Dermis blood vessel endothelial cell (primary cell): ENCODE measurements around the gene LNX2. TPM values are rescaled to one million over a fixed set of nuclear protein-coding genes. Genes with fewer than 3 reads are reported as not detected.

Experiments
- DNase-seq: peaks from one replicate; pipeline ENCODE4 v3.0.0; 2010
- total RNA-seq: library from RNA; depleted of rRNA; stranded (reverse); fragments of >200 nt; gene quantifications from 2 replicates; pipeline ENCODE4 v1.2.3, GENCODE V29; 2014

LNX2 gene
- 12.4 and 12.8 TPM in 2 replicates for total RNA-seq

DNA sequence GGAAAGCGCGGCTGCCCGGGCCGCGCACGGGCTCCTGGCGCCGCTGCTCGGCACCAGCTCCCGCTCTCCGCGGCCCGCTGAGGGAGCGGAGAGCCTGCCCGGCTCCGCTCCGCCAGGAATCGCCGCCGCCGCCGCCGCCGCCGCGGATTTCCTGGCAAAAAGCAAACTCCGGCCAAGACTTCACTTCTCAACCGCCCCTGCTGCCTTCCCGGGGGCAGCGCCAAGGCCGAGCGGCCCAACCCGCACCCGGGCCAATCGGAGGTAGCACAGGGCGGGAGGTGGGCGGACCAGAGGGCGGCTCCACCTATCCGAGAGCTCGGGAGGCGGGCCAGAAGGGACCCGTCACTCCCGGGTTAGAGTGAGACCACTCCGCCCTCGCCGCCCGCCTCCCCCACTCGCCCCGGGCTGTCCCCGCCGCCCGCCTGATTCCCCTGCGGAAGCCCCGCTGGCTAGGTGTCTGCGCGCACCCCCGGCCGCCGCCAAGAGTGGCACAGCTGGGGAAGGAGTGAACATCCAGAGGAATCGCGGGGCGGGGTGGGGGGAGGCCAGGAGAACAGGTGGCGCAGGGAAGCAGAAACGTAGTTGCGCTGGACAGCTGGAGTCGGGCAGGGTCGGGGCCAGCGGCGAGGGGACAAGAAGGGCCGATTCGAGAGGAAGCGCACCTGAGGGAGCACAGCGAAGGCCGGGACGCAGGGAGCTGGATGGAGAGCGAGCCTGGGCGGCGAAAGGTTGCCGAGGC is at the start of gene LNX2:
LNX2 (minus strand) TSS at position 153 of the 739 bp plus-strand sequence. CDS start 38,826 bp downstream, outside the sequence.
- DNase-seq = peak; percentile 97

- no peak for DNase-seq
Measured at GRCh38 chr13:27667946-27668345, 47.6 kb upstream of the LNX2 start.

- no peak for DNase-seq
Measured at GRCh38 chr13:27666951-27667350, 46.6 kb upstream of the LNX2 start.

DNA sequence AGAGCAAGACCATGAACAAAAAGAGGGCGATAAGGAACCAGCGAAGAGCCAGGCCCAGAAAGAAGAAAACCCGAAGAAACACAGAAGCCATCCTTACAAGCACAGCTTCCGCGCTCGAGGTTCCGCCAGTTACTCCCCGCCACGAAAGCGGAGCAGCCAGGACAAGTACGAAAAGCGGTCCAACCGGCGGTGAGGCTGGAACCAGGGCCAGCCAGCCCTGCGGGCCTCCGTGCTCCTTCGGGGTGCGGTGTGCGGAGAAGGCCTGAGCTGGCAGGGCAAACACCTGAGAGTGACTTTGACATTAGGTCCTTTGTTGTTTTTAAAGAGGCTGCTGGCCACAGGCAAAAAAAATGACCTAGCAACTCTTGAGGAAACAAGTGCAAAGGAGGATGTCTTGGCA is 45.4 kb upstream of the LNX2 start:
- DNase-seq = no peak

GRCh38 chr13:27665333-27665732 is 45.0 kb upstream of the LNX2 start:
- DNase-seq = peak; percentile 3

DNA sequence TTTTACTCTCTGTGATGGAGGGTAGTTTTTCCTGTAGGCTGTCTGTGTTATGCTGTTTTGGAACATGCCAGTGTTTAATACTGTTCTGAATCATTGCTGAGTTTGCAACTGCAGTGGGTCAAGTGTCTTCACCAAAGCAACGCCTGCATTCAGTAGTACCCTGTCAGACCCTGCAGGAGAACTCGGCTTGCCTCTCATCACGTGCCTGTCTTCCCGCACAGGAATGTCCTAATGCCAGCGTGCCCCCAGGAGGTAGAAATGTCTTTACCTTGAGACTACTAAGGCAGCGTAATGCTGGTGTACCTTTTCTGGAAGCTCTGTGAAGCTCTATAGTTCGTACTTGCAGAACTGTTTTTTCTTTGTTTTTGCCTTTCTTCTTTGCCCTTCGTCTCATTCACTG is 43.6 kb upstream of the LNX2 start:
- no peak for DNase-seq

DNA sequence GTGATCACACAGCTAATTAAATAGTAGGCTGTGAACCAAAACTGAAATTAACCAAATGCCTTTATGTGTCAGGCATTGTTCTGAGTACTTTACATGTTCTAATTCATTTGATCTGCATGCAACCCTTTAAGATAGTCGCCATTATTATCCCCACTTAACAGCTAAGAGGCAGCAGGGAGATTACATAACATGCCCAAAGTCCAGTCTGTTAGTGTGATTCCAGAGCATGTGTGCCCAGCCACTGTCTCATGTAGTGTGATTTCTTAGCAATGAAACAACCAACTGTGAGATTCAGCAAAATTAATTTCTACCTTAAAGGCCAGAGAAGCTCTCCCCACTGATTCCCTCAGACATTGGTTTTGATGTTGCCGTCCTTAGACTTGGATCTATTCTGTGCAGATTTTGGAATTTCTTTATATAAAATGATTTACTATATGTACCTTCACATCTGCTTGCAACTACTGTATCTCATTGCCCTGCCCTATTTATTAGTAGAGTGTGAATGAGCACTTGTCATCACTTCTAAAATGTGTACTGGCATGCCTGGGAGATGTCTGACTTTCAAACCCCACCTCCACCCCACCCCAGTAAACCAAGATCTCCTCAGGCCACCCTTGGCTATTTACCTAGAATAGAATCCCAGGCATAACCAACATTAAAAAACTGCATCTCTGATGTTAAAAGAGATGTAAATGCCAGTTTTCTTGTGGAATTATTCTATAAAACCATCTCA is 42.6 kb upstream of the LNX2 start:
- no peak for DNase-seq

- no peak for DNase-seq
Measured at GRCh38 chr13:27661017-27661416, 40.7 kb upstream of the LNX2 start.

- DNase-seq = no peak
Measured at GRCh38 chr13:27660511-27660910, 40.2 kb upstream of the LNX2 start.

DNA sequence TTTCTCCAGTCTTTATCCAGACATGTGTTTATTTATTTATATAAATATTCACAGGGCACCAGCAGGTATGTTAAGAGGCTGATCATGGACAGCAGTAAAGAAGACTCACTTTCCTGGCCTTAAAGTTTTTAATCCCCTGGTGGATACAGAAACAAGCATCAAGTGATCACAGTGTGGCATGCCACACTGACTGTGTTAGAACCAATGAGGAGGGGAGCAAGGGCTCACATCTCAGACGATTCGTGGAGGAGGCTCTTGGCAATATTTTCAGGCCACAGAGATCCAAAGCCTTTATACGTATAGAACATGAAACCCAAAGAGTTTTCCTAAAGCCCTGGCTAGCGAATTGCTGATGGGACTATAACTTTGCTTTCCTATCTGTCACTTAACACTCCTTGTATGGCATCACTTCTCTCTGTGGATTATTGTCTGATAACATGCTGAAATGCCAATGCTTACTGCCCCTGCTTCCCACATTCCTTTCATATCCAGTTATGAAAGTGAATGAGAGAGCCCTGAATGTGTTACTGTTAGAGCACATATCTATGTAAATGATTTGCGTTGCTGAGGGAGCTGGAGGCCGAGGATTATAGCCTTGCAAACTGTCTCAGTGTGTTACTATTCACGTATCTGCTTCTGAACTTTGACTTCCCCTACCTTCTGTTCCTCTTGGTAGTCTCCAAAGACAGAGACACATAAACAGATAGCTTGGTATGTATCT is 39.0 kb upstream of the LNX2 start:
- no peak for DNase-seq

DNA sequence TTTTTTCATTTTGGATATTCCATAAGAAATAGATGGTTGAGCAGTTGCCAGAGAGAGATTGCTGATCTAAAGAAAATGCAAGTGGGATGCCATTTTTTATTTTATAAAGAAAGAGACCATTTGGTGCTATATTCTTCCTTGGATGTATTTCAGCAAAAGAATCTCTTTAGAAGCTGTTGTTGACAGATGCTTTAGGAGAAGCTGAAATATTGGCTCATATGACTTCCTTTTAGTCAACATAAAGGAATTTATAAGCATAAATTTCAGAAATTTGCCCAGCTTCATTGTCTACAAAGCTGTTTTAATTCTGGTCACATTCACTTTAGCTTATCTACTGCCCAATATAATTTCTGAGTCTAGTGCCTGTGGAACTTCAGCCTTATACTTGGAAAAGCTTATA is 38.2 kb upstream of the LNX2 start:
- DNase-seq = peak; percentile 36

DNA sequence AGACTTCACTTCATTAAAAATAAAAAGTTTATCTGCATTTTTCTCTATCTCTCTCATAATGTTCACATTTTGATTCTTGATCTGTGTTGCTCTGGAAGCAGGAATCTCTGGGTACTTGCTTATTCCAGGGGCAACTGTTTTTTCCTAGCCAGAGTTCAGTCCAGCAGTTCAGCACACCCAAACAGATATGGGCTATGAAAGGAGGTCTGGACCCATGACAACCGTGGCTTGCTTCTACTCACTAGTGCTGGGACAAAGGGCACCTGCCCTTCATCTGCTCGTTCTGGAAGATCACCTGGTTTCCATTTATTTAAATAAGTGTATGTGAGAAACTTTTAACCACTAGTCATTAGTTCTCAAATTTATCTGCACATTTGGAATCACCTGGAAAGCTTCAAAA is 37.4 kb upstream of the LNX2 start:
- DNase-seq = no peak

DNA sequence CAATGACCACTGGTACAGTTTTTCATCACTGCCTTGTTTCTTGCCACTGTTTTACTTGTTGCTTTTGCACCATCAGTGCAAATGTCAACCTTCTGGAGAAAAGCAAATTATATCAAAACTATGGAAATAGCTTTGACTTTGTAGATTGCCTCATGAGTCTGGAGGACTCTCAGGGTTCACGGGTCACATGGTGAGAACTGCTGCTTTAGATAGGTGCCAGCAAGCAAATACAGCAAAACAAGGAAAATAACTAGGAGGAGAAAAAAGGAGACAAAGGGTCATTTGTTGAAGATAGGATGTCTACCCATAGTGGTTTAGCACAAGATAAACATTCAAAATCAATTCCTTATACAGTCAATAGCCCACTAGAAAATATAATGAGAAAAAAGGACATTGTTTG is 34.5 kb upstream of the LNX2 start:
- no peak for DNase-seq

DNA sequence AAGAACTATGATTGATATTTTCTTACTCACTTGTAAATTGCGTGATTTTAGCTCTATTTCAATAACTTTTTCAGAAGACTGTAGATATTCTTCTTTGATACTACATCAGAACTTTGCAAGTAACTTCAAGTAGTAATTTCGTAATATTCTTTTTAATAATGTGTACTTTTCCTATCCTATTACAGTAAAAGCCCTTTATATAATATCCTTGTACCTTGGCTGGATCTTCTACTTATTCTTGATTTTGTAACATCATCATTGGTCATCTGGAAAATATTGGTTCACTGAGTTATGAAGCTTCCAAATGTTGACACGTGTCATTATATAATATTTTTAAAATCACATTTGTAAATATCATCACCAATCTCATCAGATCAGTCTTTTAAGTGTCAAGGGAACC is 33.7 kb upstream of the LNX2 start:
- DNase-seq = no peak

GRCh38 chr13:27650312-27650711 is 30.0 kb upstream of the LNX2 start:
- DNase-seq = no peak

GRCh38 chr13:27644302-27644701 is 24.0 kb upstream of the LNX2 start:
- DNase-seq = peak; percentile 41

- DNase-seq = no peak
Measured at GRCh38 chr13:27643334-27644132, 23.2 kb upstream of the LNX2 start.

GRCh38 chr13:27641711-27642502 is 21.6 kb upstream of the LNX2 start:
- DNase-seq = no peak

DNA sequence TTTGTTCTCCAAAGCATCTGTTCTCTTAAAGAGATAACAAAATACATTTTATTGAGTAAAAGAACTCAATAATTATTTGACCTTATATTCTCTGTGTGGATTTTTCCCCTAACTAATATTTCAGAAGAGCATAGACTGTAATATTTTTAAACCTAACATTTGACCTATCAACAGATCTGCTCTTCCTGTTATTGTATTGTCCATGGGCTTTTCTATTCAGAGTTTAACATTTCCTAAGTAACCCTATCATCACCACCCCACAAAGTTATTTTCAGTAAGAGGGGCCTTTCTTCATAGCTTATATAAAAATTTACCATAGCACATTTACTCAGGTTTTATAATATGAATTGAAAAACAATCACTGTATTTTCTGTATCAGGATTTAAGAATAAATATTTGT is 18.9 kb upstream of the LNX2 start:
- peak; percentile 29 for DNase-seq

- DNase-seq = peak; percentile 42
Measured at GRCh38 chr13:27638521-27638920, 18.2 kb upstream of the LNX2 start.

- DNase-seq = no peak
Measured at GRCh38 chr13:27638001-27638400, 17.7 kb upstream of the LNX2 start.

GRCh38 chr13:27637289-27637626 is 16.9 kb upstream of the LNX2 start:
- no peak for DNase-seq
